Measurements from ENCODE around the gene FGF14.
"Not testable (repeated sequence)": the region's sequence is repeated elsewhere in the genome, so short reads cannot be mapped to it uniquely, and the experiment has no call there.

Gene FGF14

GRCh38 chr13:102073251-102073650, 328.6 kb downstream of the FGF14 start:
- DNase-seq (ENCODE audit: low read depth): no peak
- H3K4me3 ChIP-seq (ENCODE audit: low read depth, low read length): no peak overlapping the region
- TF ChIP-seq CTCF (IDR thresholded peaks at IDR 0.05; ENCODE audit: low read depth, low read length, missing control alignments): no peak
- in situ Hi-C loops (cut with HindIII; ENCODE audit: low sequenced_read_pairs): no loop called here

- no peak for TF ChIP-seq CTCF (IDR thresholded peaks at IDR 0.05; ENCODE audit: low read depth, low read length, missing control alignments)
- in situ Hi-C loops (cut with HindIII; ENCODE audit: low sequenced_read_pairs): no loop called here
- H3K4me3 ChIP-seq (ENCODE audit: low read depth, low read length): no peak overlapping the region
- DNase-seq (ENCODE audit: low read depth): no peak
Observed at GRCh38 chr13:102071711-102072110, 330.1 kb downstream of the FGF14 start.

- in situ Hi-C loops (cut with HindIII; ENCODE audit: low sequenced_read_pairs); H3K4me3 ChIP-seq (ENCODE audit: low read depth, low read length); DNase-seq (ENCODE audit: low read depth): not testable (repeated sequence)
Observed at GRCh38 chr13:102068323-102068722, 333.5 kb downstream of the FGF14 start.

GRCh38 chr13:102055090-102055779, 346.6 kb downstream of the FGF14 start:
- H3K4me3 ChIP-seq (ENCODE audit: low read depth, low read length): no peak overlapping the region
- in situ Hi-C loops (cut with HindIII; ENCODE audit: low sequenced_read_pairs): no loop called here
- DNase-seq (ENCODE audit: low read depth): no peak
- no peak for TF ChIP-seq CTCF (IDR thresholded peaks at IDR 0.05; ENCODE audit: low read depth, low read length, missing control alignments)

- in situ Hi-C loops (cut with HindIII; ENCODE audit: low sequenced_read_pairs): no loop called here
- no peak for DNase-seq (ENCODE audit: low read depth)
- H3K4me3 ChIP-seq (ENCODE audit: low read depth, low read length): no peak overlapping the region
- TF ChIP-seq CTCF (IDR thresholded peaks at IDR 0.05; ENCODE audit: low read depth, low read length, missing control alignments): no peak
Observed at GRCh38 chr13:102049853-102050252, 352.0 kb downstream of the FGF14 start.

- TF ChIP-seq CTCF (IDR thresholded peaks at IDR 0.05; ENCODE audit: low read depth, low read length, missing control alignments): no peak
- in situ Hi-C loops (cut with HindIII; ENCODE audit: low sequenced_read_pairs): no loop called here
- no peak overlapping the region for H3K4me3 ChIP-seq (ENCODE audit: low read depth, low read length)
- DNase-seq (ENCODE audit: low read depth): no peak
Observed at GRCh38 chr13:102045731-102046130, 356.1 kb downstream of the FGF14 start.

- in situ Hi-C loops (cut with HindIII; ENCODE audit: low sequenced_read_pairs): no loop called here
- TF ChIP-seq CTCF (IDR thresholded peaks at IDR 0.05; ENCODE audit: low read depth, low read length, missing control alignments): no peak
- DNase-seq (ENCODE audit: low read depth): no peak
- H3K4me3 ChIP-seq (ENCODE audit: low read depth, low read length): no peak overlapping the region
Observed at GRCh38 chr13:102042746-102043145, 359.1 kb downstream of the FGF14 start.

Data from astrocyte of the cerebellum (primary cell).